A549 treated with DMSO at 1 μM for 4 hours (cell line): ENCODE data around the gene ANP32B. TPM values are rescaled to one million over a fixed set of nuclear protein-coding genes. Genes with fewer than 3 reads are reported as not detected.

Experiments used
- total RNA-seq: library from RNA; stranded (reverse); fragments of 200-300 nt; extraction: Qiagen RNA extraction; gene quantifications from 5 replicates; pipeline ENCODE4 v1.2.3, GENCODE V29; 2022; ENCODE audit warnings: low read depth

Gene ANP32B
- total RNA-seq, result 279 to 318 TPM (median 297 TPM) in 5 replicates

GRCh38 chr9:97982683-97983588, at the start of gene ANP32B:
Gene ANP32B, plus strand, starts transcription at chr9:97983341. Its CDS starts 215 bp downstream, at chr9:97983556.

GRCh38 chr9:97938081-97938644, 45.0 kb upstream of the ANP32B start, which contains the start of gene HEMGN:
Gene HEMGN, minus strand, starts transcription at chr9:97938172. Its CDS starts 36 bp downstream, at chr9:97938136.

GRCh38 chr9:98056269-98057137, 73.4 kb downstream of the ANP32B start, which contains the start of gene NANS:
Gene NANS, plus strand, starts transcription at chr9:98056732. Its CDS starts 77 bp downstream, at chr9:98056809.

Other genes starting within 250 kb of the ANP32B start
- gene FOXE1, start 130.1 kb upstream of the ANP32B start, total RNA-seq, result 3.5 to 4.3 TPM (median 4.0 TPM) in 5 replicates
- 12.3 to 16.9 TPM (median 13.8 TPM) in 5 replicates for gene TRMO, start 60.8 kb upstream of the ANP32B start, total RNA-seq
- gene HEMGN, start 45.2 kb upstream of the ANP32B start, total RNA-seq, result not detected in 5 replicates
- gene NANS, start 73.4 kb downstream of the ANP32B start, total RNA-seq, result 60.8 to 71.2 TPM (median 68.5 TPM) in 5 replicates
- 10.0 to 14.7 TPM (median 13.6 TPM) in 5 replicates for gene TRIM14, start 135.9 kb downstream of the ANP32B start, total RNA-seq
- 0.47 to 1.1 TPM (median 0.65 TPM) in 5 replicates for gene CORO2A, start 209.3 kb downstream of the ANP32B start, total RNA-seq